Heart right ventricle (tissue), 16 donors: Measurements from ENCODE around the gene POLR3H. TPM values are rescaled to one million over a fixed set of nuclear protein-coding genes. Genes with fewer than 3 reads are reported as not detected.
A peak's percentile ranks its signal among the peaks of the same experiment; 100 is the strongest.

ENCODE experiments used
- ATAC-seq, 8 donors: fragments of 200-7000 bp; cut with Tn5 transposase; one replicate each; pipeline ENCODE4 v1.9.1; 2020; ENCODE audit warnings: mild to moderate bottlenecking in 8 of 8, moderate library complexity in 8 of 8, moderate number of reproducible peaks in 1 of 8
- DNase-seq, 2 donors: peaks; one replicate each; pipeline ENCODE4 v3.0.0-alpha.2; 2020
- H3K27ac ChIP-seq, 10 donors: fragments of 200-600 bp; sonication (generic) in 2 of 10; one replicate each; pipeline versions ENCODE4 v1.5.0 to v1.8.0; 2020 to 2022; ENCODE audit warnings: mild to moderate bottlenecking in 3 of 10
- H3K27me3 ChIP-seq, 7 donors: fragments of 200-600 bp; one replicate each; pipeline ENCODE4 v1.8.0; 2021 to 2022; ENCODE audit warnings: mild to moderate bottlenecking in 2 of 7
- H3K36me3 ChIP-seq, 9 donors: fragments of 200-600 bp; sonication (generic) in 1 of 9; one replicate each; pipeline versions ENCODE4 v1.5.0 to v1.8.0; 2020 to 2022; ENCODE audit warnings: mild to moderate bottlenecking in 2 of 9
- H3K4me1 ChIP-seq, 9 donors: fragments of 200-600 bp; sonication (generic) in 1 of 9; one replicate each; pipeline versions ENCODE4 v1.5.0 to v1.8.0; 2020 to 2022; ENCODE audit warnings: mild to moderate bottlenecking in 4 of 9
- H3K4me3 ChIP-seq, 10 donors: fragments of 200-600 bp; sonication (generic) in 2 of 10; one replicate each; pipeline versions ENCODE4 v1.5.0 to v1.8.0; 2020 to 2022; ENCODE audit warnings: mild to moderate bottlenecking in 7 of 10, moderate library complexity in 2 of 10
- H3K9me3 ChIP-seq, 11 donors: fragments of 200-600 bp in 10 of 11; sonication (generic) in 2 of 11; one replicate each; pipeline versions ENCODE4 v1.5.0 to v1.8.0; 2013 to 2022; ENCODE audit warnings: mild to moderate bottlenecking in 2 of 11, control low read depth in 1 of 11, moderate library complexity in 1 of 11
- CTCF ChIP-seq, 9 donors: fragments of 200-600 bp; sonication (generic) in 2 of 9; IDR thresholded peaks; one replicate each; pipeline versions ENCODE4 v1.5.0 to v1.8.0; 2021 to 2022; ENCODE audit warnings: antibody characterized with exemption in 9 of 9, mild to moderate bottlenecking in 5 of 9, moderate library complexity in 1 of 9
- WGBS, 2 donors: extraction: QIAGEN DNeasy Blood & Tissue Kit; methylation state at CpG; one replicate each; pipeline ENCODE4 v1.1.7; 2013; ENCODE audit warnings: inconsistent platforms in 1 of 2; 5-methylcytosine and 5-hydroxymethylcytosine counted together
- intact Hi-C, 10 donors: fragments of 100-400 bp; cut with DNase I; formaldehyde crosslinking; loops; one replicate each; pipeline versions ENCODE4 v1.11.1 to v1.14.2; 2022
- polyA plus RNA-seq, 2 donors: library from polyadenylated mRNA; stranded (reverse); fragments of 200-250 nt; gene quantifications; one replicate each; pipeline ENCODE4 v1.2.3, GENCODE V29; 2013
- total RNA-seq, 10 donors: library from RNA; stranded (reverse); fragmentation: NEBNext Ultra II Directional in 3 of 10; extraction: Animal tissue kit (Norgen Biotek cat#: 25700) in 3 of 10; gene quantifications; one replicate each; pipeline versions ENCODE4 v1.2.1 to v1.2.4, GENCODE V29; 2021 to 2023
- donor health status: Arrhythmogenic right ventricular cardiomyopathy.
- donor health status: ischemic (EF 13 %, LVEDD 7.1; RV severe dilation, severe dysfunction).
- donor health status: healthy with polysubstance abuse.
- donor health status: DM: no; HTN: yes; CAD: no.
- donor health status: DM: no; HTN: no; CAD: no.
- donor health status: ischemic (EF 25% LVEDD 6.9; RV normal size, moderate dysfunction).
- donor health status: ischemic (EF 25% LVEDD 5.7; RV mildly dilated, moderate dysfunction).
- donor health status: healthy.
- donor health status: DM: yes; HTN: yes; CAD: no.
- donor health status: Ischemic cardiomyopathy.
- donor health status: ischemic (EF 35%, LVEDD 5.7; RV mildly dilated, moderate dysfunction).
- donor health status: nonischemic (EF 11% LVEDD 7.7; RV severe dilation, severe dysfunction).
- donor health status: DM: yes; HTN: yes; CAD: no.
- donor health status: PGD.
- donor health status: ischemic (EF 29% LVEDD 5.4; RV normal size, mild dysfunction).
- donor health status: nonischemic (EF 23%, LVEDD 6.1; RV moderate dilation, normal function).

POLR3H gene
- total and polyA plus RNA-seq, 12 donors, result 13.3 to 34.9 (median 17.8) TPM

- peaks cover 4 to 44% (median 28%) of the 10 kb centered on the region in 9 donors for H3K4me1 ChIP-seq
- no peak overlapping the region for H3K4me3 ChIP-seq
- H3K27ac ChIP-seq, result no peak overlapping the region
- DNase-seq, result no peak
- H3K9me3 ChIP-seq, result no peaks in the 10 kb centered on the region
- peaks cover 0 to 14% (median 0%) of the 10 kb centered on the region in 9 donors for H3K36me3 ChIP-seq
- no peak for TF ChIP-seq CTCF (IDR thresholded peaks at IDR 0.05)
- intact Hi-C loops, result no loop called here
- 74 to 84% methylated on average over 3 of the region's 3 CpGs for WGBS, 2 donors
- no peak for ATAC-seq
- no peaks in the 10 kb centered on the region for H3K27me3 ChIP-seq
Measured at GRCh38 chr22:41570221-41570620, 26.0 kb upstream of the POLR3H start.

GRCh38 chr22:41568811-41569210 is 24.5 kb upstream of the POLR3H start:
- DNase-seq (no peak), ATAC-seq (peak in 3 of 8 donors; percentile 4 to 24 (median 5))
- Histone ChIP-seq H3K27me3 (no peaks in the 10 kb centered on the region), H3K36me3 (peaks cover 0 to 14% (median 0%) of the 10 kb centered on the region in 9 donors), H3K4me1 (peaks cover 0 to 41% (median 23%) of the 10 kb centered on the region in 9 donors), H3K4me3 (no peak overlapping the region), H3K9me3 (no peaks in the 10 kb centered on the region), H3K27ac (no peak overlapping the region)
- intact Hi-C loops, result no loop called here
- no peak for TF ChIP-seq CTCF (IDR thresholded peaks at IDR 0.05)
- WGBS, 2 donors, result 76 to 83% methylated on average over 7 of the region's 7 CpGs

- H3K36me3 ChIP-seq, result peaks cover 0 to 1% (median 0%) of the 10 kb centered on the region in 9 donors
- H3K4me3 ChIP-seq, result no peak overlapping the region
- ATAC-seq (no peak), DNase-seq (no peak)
- no peaks in the 10 kb centered on the region for H3K9me3 ChIP-seq
- peak overlapping the region in 6 of 10 donors; percentile 6 to 93 (median 60) for H3K27ac ChIP-seq
- H3K27me3 ChIP-seq, result no peaks in the 10 kb centered on the region
- no peak for TF ChIP-seq CTCF (IDR thresholded peaks at IDR 0.05)
- intact Hi-C loops, result no loop called here
- H3K4me1 ChIP-seq, result peaks cover 0 to 55% (median 25%) of the 10 kb centered on the region in 9 donors
- WGBS, 2 donors, result 45 to 57% methylated on average over 3 of the region's 3 CpGs
Measured at GRCh38 chr22:41567512-41567768, 23.2 kb upstream of the POLR3H start.

- Histone ChIP-seq H3K9me3 (no peaks in the 10 kb centered on the region), H3K27me3 (peaks cover 0 to 13% (median 0%) of the 10 kb centered on the region in 7 donors), H3K36me3 (no peaks in the 10 kb centered on the region), H3K27ac (peak overlapping the region in 9 of 10 donors; percentile 44 to 93 (median 61)), H3K4me3 (no peak overlapping the region), H3K4me1 (peaks cover 0 to 61% (median 27%) of the 10 kb centered on the region in 9 donors)
- ATAC-seq, result peak in 6 of 8 donors; percentile 32 to 52 (median 44)
- intact Hi-C loops, result no loop called here
- no peak for DNase-seq
- no peak for TF ChIP-seq CTCF (IDR thresholded peaks at IDR 0.05)
- WGBS, 2 donors, result 60 to 65% methylated on average over 8 of the region's 8 CpGs
Measured at GRCh38 chr22:41565403-41566054, 21.3 kb upstream of the POLR3H start.
